B cell (primary cell): ENCODE data around the gene C2CD2L. TPM values are rescaled to one million over a fixed set of nuclear protein-coding genes. Genes with fewer than 3 reads are reported as not detected.

Experiments used
- ATAC-seq: fragments of 200-7000 bp; cut with Tn5 transposase; one replicate; pipeline ENCODE4 v1.10.0; 2021; ENCODE audit warnings: low read depth, mild to moderate bottlenecking, moderate number of reproducible peaks, moderate library complexity
- CTCF ChIA-PET: fragments of 350-600 bp; sonication (Branson Sonifier 250); formaldehyde crosslinking; loops from one replicate; lab custom pipeline; 2021; ENCODE audit warnings: antibody characterized with exemption, inconsistent platforms; lab: Charles Lee
- POLR2A ChIA-PET: fragments of 350-600 bp; sonication (Branson Sonifier 250); formaldehyde crosslinking; loops from one replicate; lab custom pipeline; 2021; ENCODE audit warnings: antibody characterized with exemption; lab: Charles Lee
- DNase-seq: peaks from one replicate; pipeline ENCODE4 v3.0.0; 2013
- H2AFZ ChIP-seq: 2 replicates; pipeline ENCODE4 v1.6.1; 2012; ENCODE audit warnings: mild to moderate bottlenecking, low read depth, low read length; ENCODE audit not compliant: insufficient read depth, poor library complexity, severe bottlenecking
- H3K27ac ChIP-seq, 2 donors: 1 replicate in 1 of 2; 2 replicates in 1 of 2; pipeline ENCODE4 v1.5.1; 2012 to 2013; ENCODE audit warnings: low read length in 2 of 2, mild to moderate bottlenecking in 2 of 2, moderate library complexity in 1 of 2
- H3K27me3 ChIP-seq, 4 experiments: fragments of 200-600 bp in 1 of 4; sonication (generic) in 1 of 4; replicated peaks in 1 of 4; 1 replicate in 2 of 4; 2 replicates in 2 of 4; pipeline versions ENCODE4 v1.6.1 to v1.7.0; 2013 to 2016; ENCODE audit warnings: low read length in 3 of 4, mild to moderate bottlenecking in 2 of 4, mixed read lengths in 1 of 4, moderate library complexity in 1 of 4; ENCODE audit not compliant: insufficient read depth in 4 of 4, control insufficient read depth in 3 of 4; ENCODE audit errors: control extremely low read depth in 1 of 4
- H3K36me3 ChIP-seq, 2 experiments: replicated peaks in 1 of 2; 1 replicate in 1 of 2; 2 replicates in 1 of 2; pipeline versions ENCODE4 v1.6.1 to v1.7.1; 2013; ENCODE audit warnings: low read length in 1 of 2; ENCODE audit not compliant: insufficient read depth in 2 of 2, control insufficient read depth in 1 of 2; ENCODE audit errors: control extremely low read depth in 1 of 2, extremely low read depth in 1 of 2
- H3K4me1 ChIP-seq, 2 donors: fragments of 200-600 bp in 1 of 2; sonication (generic) in 1 of 2; 1 replicate in 1 of 2; 2 replicates in 1 of 2; pipeline versions ENCODE4 v1.5.1 to v1.6.1; 2013 to 2017; ENCODE audit warnings: low read length in 2 of 2; ENCODE audit not compliant: control insufficient read depth in 2 of 2, insufficient read depth in 2 of 2
- H3K4me2 ChIP-seq: replicated peaks from 2 replicates; pipeline ENCODE3; 2012; ENCODE audit warnings: mild to moderate bottlenecking, low read depth, low read length; ENCODE audit not compliant: poor library complexity, severe bottlenecking
- H3K4me3 ChIP-seq, 5 experiments: fragments of 200-600 bp in 1 of 5; sonication (generic) in 1 of 5; 1 replicate in 3 of 5; 2 replicates in 2 of 5; pipeline versions ENCODE4 v1.5.1 to v1.7.0; 2011 to 2016; ENCODE audit warnings: low read length in 4 of 5, mild to moderate bottlenecking in 4 of 5, low read depth in 2 of 5, control low read depth in 1 of 5, moderate library complexity in 1 of 5; ENCODE audit not compliant: insufficient read depth in 1 of 5; ENCODE audit errors: control extremely low read depth in 1 of 5, extremely low read depth in 1 of 5
- H3K79me2 ChIP-seq: fragments of 200-600 bp; sonication (generic); one replicate; pipeline ENCODE4 v1.6.0; 2016; ENCODE audit warnings: low read length; ENCODE audit not compliant: control insufficient read depth, insufficient read depth
- H3K9ac ChIP-seq: fragments of 200-600 bp; sonication (generic); 2 replicates; pipeline ENCODE4 v1.6.1; 2017; ENCODE audit warnings: mild to moderate bottlenecking, low read length, moderate library complexity
- H3K9me3 ChIP-seq, 3 donors: one replicate each; pipeline versions ENCODE4 v1.6.1 to v1.7.1; 2013; ENCODE audit warnings: low read length in 2 of 3; ENCODE audit not compliant: control insufficient read depth in 2 of 3, insufficient read depth in 1 of 3; ENCODE audit errors: control extremely low read depth in 1 of 3
- H4K20me1 ChIP-seq: 2 replicates; pipeline ENCODE4 v1.6.0; 2012; ENCODE audit warnings: mild to moderate bottlenecking, low read length; ENCODE audit not compliant: insufficient read depth, control insufficient read depth, poor library complexity, severe bottlenecking
- H3K27ac Mint-ChIP-seq: one replicate; pipeline ENCODE4 v1.8.0; 2021; ENCODE audit warnings: mixed read lengths
- H3K27me3 Mint-ChIP-seq: one replicate; pipeline ENCODE4 v1.8.0; 2021; ENCODE audit warnings: mixed read lengths
- H3K4me1 Mint-ChIP-seq: one replicate; pipeline ENCODE4 v1.8.0; 2021; ENCODE audit warnings: mixed read lengths
- H3K4me3 Mint-ChIP-seq: one replicate; pipeline ENCODE4 v1.8.0; 2021; ENCODE audit warnings: mixed read lengths
- H3K9me3 Mint-ChIP-seq: one replicate; pipeline ENCODE4 v1.8.0; 2022; ENCODE audit warnings: mixed read lengths; ENCODE audit not compliant: insufficient read depth
- EZH2 ChIP-seq: IDR thresholded peaks from 2 replicates; pipeline ENCODE4 v1.6.1; 2012; ENCODE audit warnings: borderline replicate concordance, low read depth, mild to moderate bottlenecking, moderate library complexity, low read length; ENCODE audit not compliant: insufficient read depth, poor library complexity, severe bottlenecking
- WGBS: methylation state at CpG from one replicate; pipeline ENCODE4 v1.1.5; 2013; ENCODE audit warnings: missing lambda C conversion rate; ENCODE audit not compliant: insufficient coverage; 5-methylcytosine and 5-hydroxymethylcytosine counted together
- intact Hi-C: fragments of 100-400 bp; cut with micrococcal nuclease; formaldehyde crosslinking; loops from one replicate; pipeline ENCODE4 v1.10.0; 2022
- polyA plus RNA-seq: library from polyadenylated mRNA; depleted of rRNA; stranded (reverse); fragments of >200 nt; gene quantifications from 2 replicates; pipeline ENCODE4 v1.2.3, GENCODE V29; 2012
- total RNA-seq, 2 donors: library from RNA; stranded (reverse); fragments of 120-200 nt in 1 of 2; gene quantifications; 1 replicate in 1 of 2; 2 replicates in 1 of 2; pipeline versions ENCODE4 v1.2.3 to v1.2.4, GENCODE V29; 2013 to 2022
- TF ChIP-seq, protein P1 (sequence below): fragments of 200-600 bp; IDR thresholded peaks from one replicate; pipeline ENCODE4 v1.8.0; 2022; ENCODE audit warnings: antibody characterized with exemption, mild to moderate bottlenecking

Gene C2CD2L
- total and polyA plus RNA-seq, 2 donors (not counting 1 experiment from before 2014, with no cell fraction given), result 9.5 to 17.0 TPM

DNA sequence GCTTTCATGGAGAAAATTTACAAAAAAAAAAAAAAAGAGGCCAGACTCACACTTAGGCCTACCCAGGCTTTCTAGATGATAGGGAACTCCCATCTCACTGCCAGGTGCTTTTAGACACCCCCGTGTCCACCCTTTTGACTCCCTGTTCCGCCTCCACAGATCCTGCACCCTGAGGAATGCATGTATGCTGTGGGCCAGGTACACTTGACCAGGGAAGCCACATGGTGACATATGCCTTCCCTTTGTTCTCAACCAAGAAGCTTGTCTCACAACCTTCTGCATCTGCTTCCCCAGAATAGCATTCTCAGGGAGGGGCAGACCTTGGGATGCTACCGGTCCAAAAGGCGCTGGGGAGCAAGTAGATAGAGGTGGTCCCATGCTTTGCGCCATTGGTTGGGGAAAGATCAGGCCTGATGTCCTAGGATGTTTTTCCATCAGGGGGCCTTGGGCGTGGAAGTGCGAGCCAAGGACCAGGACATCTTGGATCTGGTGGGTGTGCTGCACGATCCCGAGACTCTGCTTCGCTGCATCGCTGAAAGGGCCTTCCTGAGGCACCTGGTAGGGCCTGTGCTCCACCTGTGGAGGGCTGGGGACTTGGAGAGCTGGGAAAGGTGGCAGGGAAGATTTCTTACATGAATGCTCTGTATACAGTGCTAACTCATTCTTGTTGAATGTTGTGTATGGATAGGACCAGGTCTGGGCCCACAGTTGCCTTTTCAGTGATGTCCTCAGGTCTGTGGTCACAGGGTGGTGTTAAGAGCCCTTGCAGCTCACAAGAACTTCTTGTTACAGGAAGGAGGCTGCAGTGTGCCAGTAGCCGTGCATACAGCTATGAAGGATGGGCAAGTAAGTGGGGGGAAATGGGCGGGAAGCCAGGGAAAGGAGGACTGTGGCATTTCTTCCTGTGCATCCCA lies 14.9 kb upstream of the C2CD2L start:
- Mint-ChIP-seq H3K27ac (no peak overlapping the region), H3K9me3 (no peaks in the 10 kb centered on the region), H3K27me3 (no peaks in the 10 kb centered on the region), H3K4me3 (peak overlapping the region; percentile 16), H3K4me1 (peaks cover 31% of the 10 kb centered on the region)
- TF ChIP-seq EZH2, result no peak
- TF ChIP-seq, protein P1, sequence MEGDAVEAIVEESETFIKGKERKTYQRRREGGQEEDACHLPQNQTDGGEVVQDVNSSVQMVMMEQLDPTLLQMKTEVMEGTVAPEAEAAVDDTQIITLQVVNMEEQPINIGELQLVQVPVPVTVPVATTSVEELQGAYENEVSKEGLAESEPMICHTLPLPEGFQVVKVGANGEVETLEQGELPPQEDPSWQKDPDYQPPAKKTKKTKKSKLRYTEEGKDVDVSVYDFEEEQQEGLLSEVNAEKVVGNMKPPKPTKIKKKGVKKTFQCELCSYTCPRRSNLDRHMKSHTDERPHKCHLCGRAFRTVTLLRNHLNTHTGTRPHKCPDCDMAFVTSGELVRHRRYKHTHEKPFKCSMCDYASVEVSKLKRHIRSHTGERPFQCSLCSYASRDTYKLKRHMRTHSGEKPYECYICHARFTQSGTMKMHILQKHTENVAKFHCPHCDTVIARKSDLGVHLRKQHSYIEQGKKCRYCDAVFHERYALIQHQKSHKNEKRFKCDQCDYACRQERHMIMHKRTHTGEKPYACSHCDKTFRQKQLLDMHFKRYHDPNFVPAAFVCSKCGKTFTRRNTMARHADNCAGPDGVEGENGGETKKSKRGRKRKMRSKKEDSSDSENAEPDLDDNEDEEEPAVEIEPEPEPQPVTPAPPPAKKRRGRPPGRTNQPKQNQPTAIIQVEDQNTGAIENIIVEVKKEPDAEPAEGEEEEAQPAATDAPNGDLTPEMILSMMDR, result no peak
- ATAC-seq, result no peak
- Histone ChIP-seq H3K27ac (no peak overlapping the region), H3K79me2 (peaks cover 35% of the 10 kb centered on the region), H3K36me3 (peaks cover 0 to 12% of the 10 kb centered on the region in 2 experiments), H3K9me3 (no peaks in the 10 kb centered on the region), H3K9ac (no peak overlapping the region), H3K4me1 (peaks cover 16 to 37% of the 10 kb centered on the region in 2 donors), H2AFZ (no peak overlapping the region), H3K27me3 (no peaks in the 10 kb centered on the region), H4K20me1 (peaks cover 11% of the 10 kb centered on the region), H3K4me2 (no peak overlapping the region), H3K4me3 (no peak overlapping the region)
- no peak for DNase-seq
- CTCF ChIA-PET, result no interaction called here
- 87% methylated on average over 12 of the region's 13 CpGs for WGBS
- intact Hi-C loops, result no loop called here
- POLR2A ChIA-PET, result no interaction called here
